GM12875 (cell line): ENCODE measurements around the gene METTL16.
"Not testable (repeated sequence)": the region's sequence is repeated elsewhere in the genome, so short reads cannot be mapped to it uniquely, and the experiment has no call there.

Experiments used
- H3K4me3 ChIP-seq: one replicate; pipeline ENCODE4 v1.5.1; 2011; ENCODE audit warnings: low read depth, low read length, control low read depth
- TF ChIP-seq, protein P1 (sequence below): IDR thresholded peaks from 2 replicates; pipeline ENCODE4 v1.5.1; 2011; ENCODE audit warnings: low read depth, mild to moderate bottlenecking, control low read depth, inconsistent platforms, low read length, moderate library complexity, borderline replicate concordance; ENCODE audit not compliant: insufficient read depth

METTL16 gene

DNA sequence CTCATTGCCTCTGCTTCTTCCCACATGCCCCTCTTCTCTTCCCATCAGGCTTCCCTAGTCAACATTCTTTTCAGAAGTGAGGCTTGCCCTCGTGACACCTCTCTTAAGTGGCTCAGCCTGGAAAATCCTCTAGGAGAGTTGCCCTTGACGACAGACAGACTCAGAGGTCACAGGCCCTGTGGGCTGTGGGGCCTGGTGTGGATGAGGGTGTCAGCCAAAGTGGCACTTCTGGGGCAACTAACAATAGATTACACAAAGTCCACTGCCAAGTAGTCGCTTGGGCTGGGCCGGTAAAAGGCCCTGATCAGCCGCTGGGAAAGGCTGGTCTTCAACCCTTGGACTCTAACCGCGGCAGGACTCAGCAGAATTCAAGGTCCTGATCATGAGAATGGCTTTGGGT lies 33.7 kb upstream of the METTL16 start:
- TF ChIP-seq, protein P1, sequence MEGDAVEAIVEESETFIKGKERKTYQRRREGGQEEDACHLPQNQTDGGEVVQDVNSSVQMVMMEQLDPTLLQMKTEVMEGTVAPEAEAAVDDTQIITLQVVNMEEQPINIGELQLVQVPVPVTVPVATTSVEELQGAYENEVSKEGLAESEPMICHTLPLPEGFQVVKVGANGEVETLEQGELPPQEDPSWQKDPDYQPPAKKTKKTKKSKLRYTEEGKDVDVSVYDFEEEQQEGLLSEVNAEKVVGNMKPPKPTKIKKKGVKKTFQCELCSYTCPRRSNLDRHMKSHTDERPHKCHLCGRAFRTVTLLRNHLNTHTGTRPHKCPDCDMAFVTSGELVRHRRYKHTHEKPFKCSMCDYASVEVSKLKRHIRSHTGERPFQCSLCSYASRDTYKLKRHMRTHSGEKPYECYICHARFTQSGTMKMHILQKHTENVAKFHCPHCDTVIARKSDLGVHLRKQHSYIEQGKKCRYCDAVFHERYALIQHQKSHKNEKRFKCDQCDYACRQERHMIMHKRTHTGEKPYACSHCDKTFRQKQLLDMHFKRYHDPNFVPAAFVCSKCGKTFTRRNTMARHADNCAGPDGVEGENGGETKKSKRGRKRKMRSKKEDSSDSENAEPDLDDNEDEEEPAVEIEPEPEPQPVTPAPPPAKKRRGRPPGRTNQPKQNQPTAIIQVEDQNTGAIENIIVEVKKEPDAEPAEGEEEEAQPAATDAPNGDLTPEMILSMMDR = no peak

GRCh38 chr17:2542456-2542855 lies 30.8 kb upstream of the METTL16 start:
- TF ChIP-seq, protein P1 = no peak
- H3K4me3 ChIP-seq = no peak overlapping the region

More for the DNA sequence above, 33.7 kb upstream of the METTL16 start:
- H3K4me3 ChIP-seq = no peak overlapping the region

- TF ChIP-seq, protein P1 = no peak
- no peak overlapping the region for H3K4me3 ChIP-seq
Measured at GRCh38 chr17:2542056-2542455, 30.4 kb upstream of the METTL16 start.

- not testable (repeated sequence) for H3K4me3 ChIP-seq
Measured at GRCh38 chr17:2537579-2537978, 25.9 kb upstream of the METTL16 start.

DNA sequence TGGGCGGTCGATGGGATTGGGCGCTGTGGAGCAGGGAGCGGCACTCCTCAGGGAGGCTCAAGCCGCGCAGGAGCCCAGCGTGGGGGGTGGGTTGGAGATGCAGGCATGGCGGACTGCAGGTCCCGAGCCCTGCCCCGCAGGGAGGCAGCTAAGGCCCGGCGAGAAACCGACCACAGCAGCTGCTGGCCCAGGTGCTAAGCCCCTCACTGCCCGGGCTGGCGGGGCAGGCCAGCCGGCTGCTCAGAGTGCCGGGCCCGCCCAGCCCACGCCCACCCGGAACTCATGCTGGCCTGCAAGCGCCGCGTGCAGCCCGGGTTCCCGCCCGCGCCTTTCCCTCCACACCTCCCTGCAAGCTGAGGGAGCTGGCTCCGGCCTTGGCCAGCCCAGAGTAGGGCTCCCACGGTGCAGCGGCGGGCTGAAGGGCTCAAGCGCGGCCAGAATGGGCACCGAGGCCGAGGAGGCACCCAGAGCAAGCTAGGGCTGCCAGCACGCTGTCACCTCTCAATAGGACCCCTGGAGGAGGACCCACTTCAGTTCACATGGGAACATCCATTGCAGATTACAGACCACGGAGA lies 20.5 kb upstream of the METTL16 start:
- H3K4me3 ChIP-seq = no peak overlapping the region
- TF ChIP-seq, protein P1 = no peak

DNA sequence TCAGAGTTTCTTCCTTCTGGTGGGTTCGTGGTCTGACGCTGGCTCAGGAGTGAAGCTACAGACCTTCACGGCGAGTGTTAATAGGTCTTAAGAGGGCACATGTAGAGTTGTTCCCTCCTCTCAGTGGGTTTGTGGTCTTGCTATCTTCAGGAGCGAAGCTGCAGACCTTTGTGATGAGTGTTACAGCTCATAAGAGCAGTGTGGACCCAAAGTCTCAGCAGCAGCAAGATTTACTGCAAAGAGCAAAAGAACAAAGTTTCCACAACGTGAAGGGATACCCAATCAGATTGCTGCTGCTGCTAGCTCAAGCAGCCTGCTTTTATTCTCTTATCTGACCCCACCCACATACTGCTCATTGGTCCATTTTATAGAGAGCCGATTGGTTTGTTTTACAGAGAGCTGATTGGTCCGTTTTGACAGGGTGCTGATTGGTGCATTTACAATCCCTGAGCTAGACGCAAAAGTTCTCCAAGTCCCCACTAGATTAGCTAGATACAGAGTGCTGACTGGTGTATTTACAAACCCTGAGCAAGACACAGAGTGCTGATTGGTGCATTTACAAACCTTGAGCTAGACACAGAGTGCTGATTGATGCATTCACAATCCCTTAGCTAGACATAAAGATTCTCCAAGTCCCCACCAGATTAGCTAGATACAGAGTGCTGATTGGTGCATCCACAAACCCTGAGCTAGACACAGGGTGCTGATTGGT lies 19.7 kb upstream of the METTL16 start:
- not testable (repeated sequence) for H3K4me3 ChIP-seq

DNA sequence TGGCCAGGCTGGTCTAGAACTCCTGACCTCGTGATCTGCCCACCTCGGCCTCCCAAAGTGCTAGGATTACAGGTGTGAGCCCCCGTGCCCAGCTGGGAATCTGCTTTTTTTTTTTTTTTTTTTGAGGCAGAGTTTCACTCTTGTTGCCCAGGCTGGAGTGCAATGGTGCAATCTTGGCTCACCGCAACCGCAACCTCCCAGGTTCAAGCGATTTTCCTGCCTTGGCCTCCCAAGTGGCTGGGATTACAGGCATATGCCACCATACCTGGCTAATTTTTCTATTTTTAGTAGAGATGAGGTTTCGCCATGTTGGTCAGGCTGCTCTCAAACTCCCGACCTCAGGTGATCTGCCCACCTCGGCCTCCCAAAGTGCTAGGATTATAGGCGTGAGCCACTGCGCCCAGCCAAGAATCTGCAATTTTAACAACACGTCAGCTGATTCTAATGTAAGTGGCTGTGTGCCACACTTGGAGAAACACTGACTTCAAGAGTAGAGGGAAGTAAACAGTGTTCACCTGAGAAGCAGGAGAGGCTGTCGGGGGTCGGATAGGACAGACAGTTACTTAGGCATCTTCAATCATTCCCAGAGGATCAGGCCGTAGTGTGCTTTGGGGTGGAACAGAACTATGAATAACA lies 10.2 kb upstream of the METTL16 start:
- not testable (repeated sequence) for H3K4me3 ChIP-seq

GRCh38 chr17:2521257-2521656 lies 9.6 kb upstream of the METTL16 start:
- TF ChIP-seq, protein P1 = no peak
- no peak overlapping the region for H3K4me3 ChIP-seq
